Measurements from ENCODE around the gene PCTP.

PCTP gene

GRCh38 chr17:55731586-55732250 is 19.1 kb upstream of the PCTP start:
- Histone ChIP-seq H4K91ac (ENCODE audit: low read depth, low read length) (no peak overlapping the region), H3K79me1 (ENCODE audit: low read length) (no peaks in the 10 kb centered on the region), H4K12ac (ENCODE audit: low read depth, low read length) (no peak overlapping the region), H3K4me3 (ENCODE audit: low read depth, low read length) (no peak overlapping the region), H4K8ac (ENCODE audit: low read depth, low read length) (no peak overlapping the region), H3K4me2 (ENCODE audit: low read length) (no peak overlapping the region), H3K23ac (ENCODE audit: low read length) (no peak overlapping the region), H3K4me1 (ENCODE audit: control insufficient read depth in 1 of 2, insufficient read depth in 2 of 2, low read length in 2 of 2) (peaks cover 0 to 3% of the 10 kb centered on the region in 2 experiments), H3K27ac (ENCODE audit: low read depth, low read length) (no peak overlapping the region), H3K14ac (ENCODE audit: low read length) (no peak overlapping the region), H2BK12ac (ENCODE audit: low read length) (peak overlapping the region; percentile 20), H3K4ac (ENCODE audit: low read depth, low read length) (no peak overlapping the region), H3K79me2 (ENCODE audit: control insufficient read depth, insufficient read depth, low read length, poor library complexity) (peaks cover 1% of the 10 kb centered on the region), H2BK120ac (ENCODE audit: insufficient read depth, low read length, poor library complexity) (no peak overlapping the region), H3K27me3 (ENCODE audit: insufficient read depth, low read length) (no peaks in the 10 kb centered on the region), H3K9me3 (ENCODE audit: insufficient read depth, low read depth, low read length) (no peaks in the 10 kb centered on the region), H3K36me3 (ENCODE audit: control insufficient read depth in 1 of 2, insufficient read depth in 2 of 2, low read length in 2 of 2) (no peaks in the 10 kb centered on the region), H2AFZ (ENCODE audit: insufficient read depth, low read length, poor library complexity) (peak overlapping the region; percentile 39), H2AK5ac (ENCODE audit: low read length) (no peak overlapping the region), H3K18ac (ENCODE audit: low read length) (no peak overlapping the region), H3K9ac (ENCODE audit: low read length) (no peak overlapping the region), H2BK5ac (ENCODE audit: low read depth, low read length, poor library complexity) (no peak overlapping the region)
- whole genome bisulfite sequencing (ENCODE audit: extremely low coverage, insufficient coverage, insufficient read length), result no CpG with 5 or more reads among the region's 10 CpGs
- DNase-seq, result no peak

DNA sequence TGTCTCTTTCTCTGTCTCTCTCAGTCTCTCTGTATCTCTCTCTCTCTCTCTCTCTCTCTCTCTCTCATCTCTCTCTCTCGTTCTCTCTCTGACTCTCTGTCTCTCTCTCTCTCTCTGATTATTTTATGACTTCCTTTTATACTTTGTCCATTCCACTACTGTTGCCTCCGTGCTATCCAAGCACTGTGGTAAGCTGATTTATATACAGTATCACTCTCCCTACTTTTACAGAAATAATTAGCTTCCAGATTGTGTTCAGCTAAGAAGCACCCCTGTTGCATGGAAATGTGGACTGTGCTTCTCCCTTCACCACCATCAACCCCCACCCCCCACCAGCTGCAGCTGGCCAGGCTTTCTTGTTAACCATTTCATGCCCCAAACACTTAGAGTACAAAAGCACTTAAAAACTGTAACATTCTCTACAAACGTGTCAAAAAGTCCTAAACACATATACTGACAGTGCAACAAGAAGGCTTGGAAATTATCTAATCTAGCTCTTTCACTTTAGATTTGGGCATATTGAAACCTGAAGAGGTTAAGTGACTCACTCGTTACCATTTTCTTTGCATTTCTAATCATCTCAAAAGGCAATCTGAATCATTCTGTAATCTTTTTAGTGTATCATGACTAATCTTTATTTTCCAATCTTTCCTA is 16.6 kb upstream of the PCTP start:
- WGBS (ENCODE audit: extremely low coverage, insufficient coverage, insufficient read length), result no CpG with 5 or more reads among the region's 4 CpGs
- no peak overlapping the region for H2AFZ ChIP-seq (ENCODE audit: insufficient read depth, low read length, poor library complexity)

GRCh38 chr17:55735731-55736405 is 15.0 kb upstream of the PCTP start:
- H4K8ac ChIP-seq (ENCODE audit: low read depth, low read length), result no peak overlapping the region
- peaks cover 0 to 3% of the 10 kb centered on the region in 2 experiments for H3K4me1 ChIP-seq (ENCODE audit: control insufficient read depth in 1 of 2, insufficient read depth in 2 of 2, low read length in 2 of 2)
- DNase-seq, result peak in 1 of 2 donors; percentile 66
- no peak overlapping the region for H3K4me2 ChIP-seq (ENCODE audit: low read length)
- no peaks in the 10 kb centered on the region for H3K27me3 ChIP-seq (ENCODE audit: insufficient read depth, low read length)
- no peak overlapping the region for H2AK5ac ChIP-seq (ENCODE audit: low read length)
- no peak overlapping the region for H3K14ac ChIP-seq (ENCODE audit: low read length)
- H3K9ac ChIP-seq (ENCODE audit: low read length), result no peak overlapping the region
- no peak overlapping the region for H3K23ac ChIP-seq (ENCODE audit: low read length)
- H2AFZ ChIP-seq (ENCODE audit: insufficient read depth, low read length, poor library complexity), result no peak overlapping the region
- H2BK120ac ChIP-seq (ENCODE audit: insufficient read depth, low read length, poor library complexity), result no peak overlapping the region
- no peak overlapping the region for H3K27ac ChIP-seq (ENCODE audit: low read depth, low read length)
- H3K4me3 ChIP-seq (ENCODE audit: low read depth, low read length), result no peak overlapping the region
- H3K9me3 ChIP-seq (ENCODE audit: insufficient read depth, low read depth, low read length), result no peaks in the 10 kb centered on the region
- no peaks in the 10 kb centered on the region for H3K36me3 ChIP-seq (ENCODE audit: control insufficient read depth in 1 of 2, insufficient read depth in 2 of 2, low read length in 2 of 2)
- no peak overlapping the region for H3K18ac ChIP-seq (ENCODE audit: low read length)
- H3K4ac ChIP-seq (ENCODE audit: low read depth, low read length), result no peak overlapping the region
- no peak overlapping the region for H4K91ac ChIP-seq (ENCODE audit: low read depth, low read length)
- H3K79me1 ChIP-seq (ENCODE audit: low read length), result no peaks in the 10 kb centered on the region
- no peak overlapping the region for H2BK5ac ChIP-seq (ENCODE audit: low read depth, low read length, poor library complexity)
- H3K79me2 ChIP-seq (ENCODE audit: control insufficient read depth, insufficient read depth, low read length, poor library complexity), result peaks cover 1% of the 10 kb centered on the region
- WGBS (ENCODE audit: extremely low coverage, insufficient coverage, insufficient read length), result no CpG with 5 or more reads among the region's 5 CpGs
- H2BK12ac ChIP-seq (ENCODE audit: low read length), result no peak overlapping the region
- no peak overlapping the region for H4K12ac ChIP-seq (ENCODE audit: low read depth, low read length)

More for the DNA sequence above, 16.6 kb upstream of the PCTP start:
- Histone ChIP-seq H3K9me3 (ENCODE audit: insufficient read depth, low read depth, low read length) (no peaks in the 10 kb centered on the region), H3K79me1 (ENCODE audit: low read length) (no peaks in the 10 kb centered on the region), H3K4me3 (ENCODE audit: low read depth, low read length) (no peak overlapping the region), H3K4me2 (ENCODE audit: low read length) (no peak overlapping the region), H3K79me2 (ENCODE audit: control insufficient read depth, insufficient read depth, low read length, poor library complexity) (peaks cover 1% of the 10 kb centered on the region), H3K9ac (ENCODE audit: low read length) (no peak overlapping the region), H2BK120ac (ENCODE audit: insufficient read depth, low read length, poor library complexity) (no peak overlapping the region), H3K23ac (ENCODE audit: low read length) (no peak overlapping the region), H2BK5ac (ENCODE audit: low read depth, low read length, poor library complexity) (no peak overlapping the region), H3K14ac (ENCODE audit: low read length) (no peak overlapping the region), H3K27me3 (ENCODE audit: insufficient read depth, low read length) (no peaks in the 10 kb centered on the region), H4K8ac (ENCODE audit: low read depth, low read length) (no peak overlapping the region), H2AK5ac (ENCODE audit: low read length) (no peak overlapping the region), H3K36me3 (ENCODE audit: control insufficient read depth in 1 of 2, insufficient read depth in 2 of 2, low read length in 2 of 2) (no peaks in the 10 kb centered on the region), H2BK12ac (ENCODE audit: low read length) (no peak overlapping the region), H4K12ac (ENCODE audit: low read depth, low read length) (peak overlapping the region; percentile 43), H3K4ac (ENCODE audit: low read depth, low read length) (no peak overlapping the region), H3K4me1 (ENCODE audit: control insufficient read depth in 1 of 2, insufficient read depth in 2 of 2, low read length in 2 of 2) (peaks cover 0 to 3% of the 10 kb centered on the region in 2 experiments), H3K18ac (ENCODE audit: low read length) (no peak overlapping the region), H4K91ac (ENCODE audit: low read depth, low read length) (no peak overlapping the region), H3K27ac (ENCODE audit: low read depth, low read length) (no peak overlapping the region)
- DNase-seq, result no peak

DNA sequence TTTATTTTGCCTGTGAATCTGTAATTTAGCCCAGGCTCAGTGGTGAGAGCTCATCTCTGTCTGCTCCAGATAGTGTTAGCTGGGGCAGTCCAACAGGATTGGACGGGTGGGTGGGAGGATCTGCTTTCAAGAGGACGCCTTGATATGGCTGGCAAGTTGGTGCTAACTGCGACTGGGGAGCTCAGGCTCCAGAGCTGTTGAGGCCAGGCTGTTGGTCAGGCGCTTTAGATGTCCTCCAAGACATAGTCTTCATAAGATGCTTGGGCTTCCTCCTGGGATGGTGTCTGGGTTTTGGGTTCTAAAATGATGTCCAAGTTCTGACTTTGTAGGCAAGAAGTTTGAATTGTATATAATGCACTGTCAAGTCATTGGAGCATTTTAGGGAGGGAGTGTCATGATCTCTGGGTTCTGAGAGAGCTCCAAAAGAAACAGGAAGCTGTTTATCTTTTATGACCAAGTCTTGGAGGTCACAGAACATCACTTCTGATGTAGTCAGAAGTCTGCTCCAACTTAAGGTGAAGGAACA is 12.8 kb upstream of the PCTP start:
- Histone ChIP-seq H3K4me2 (ENCODE audit: low read length) (no peak overlapping the region), H2BK5ac (ENCODE audit: low read depth, low read length, poor library complexity) (no peak overlapping the region), H3K27me3 (ENCODE audit: insufficient read depth, low read length) (no peaks in the 10 kb centered on the region), H3K27ac (ENCODE audit: low read depth, low read length) (no peak overlapping the region), H3K9me3 (ENCODE audit: insufficient read depth, low read depth, low read length) (no peaks in the 10 kb centered on the region), H3K4ac (ENCODE audit: low read depth, low read length) (no peak overlapping the region), H4K8ac (ENCODE audit: low read depth, low read length) (no peak overlapping the region), H2AK5ac (ENCODE audit: low read length) (no peak overlapping the region), H2AFZ (ENCODE audit: insufficient read depth, low read length, poor library complexity) (no peak overlapping the region), H3K14ac (ENCODE audit: low read length) (no peak overlapping the region), H2BK12ac (ENCODE audit: low read length) (no peak overlapping the region), H3K4me1 (ENCODE audit: control insufficient read depth in 1 of 2, insufficient read depth in 2 of 2, low read length in 2 of 2) (no peaks in the 10 kb centered on the region), H3K79me1 (ENCODE audit: low read length) (no peaks in the 10 kb centered on the region), H3K79me2 (ENCODE audit: control insufficient read depth, insufficient read depth, low read length, poor library complexity) (no peaks in the 10 kb centered on the region), H4K91ac (ENCODE audit: low read depth, low read length) (no peak overlapping the region), H3K36me3 (ENCODE audit: control insufficient read depth in 1 of 2, insufficient read depth in 2 of 2, low read length in 2 of 2) (no peaks in the 10 kb centered on the region), H3K4me3 (ENCODE audit: low read depth, low read length) (no peak overlapping the region), H3K23ac (ENCODE audit: low read length) (no peak overlapping the region), H3K18ac (ENCODE audit: low read length) (no peak overlapping the region), H4K12ac (ENCODE audit: low read depth, low read length) (no peak overlapping the region), H3K9ac (ENCODE audit: low read length) (no peak overlapping the region), H2BK120ac (ENCODE audit: insufficient read depth, low read length, poor library complexity) (no peak overlapping the region)
- DNase-seq, result no peak
- no CpG with 5 or more reads among the region's 4 CpGs for WGBS (ENCODE audit: extremely low coverage, insufficient coverage, insufficient read length)
